Astrocyte (in vitro differentiated cells and primary cell): ENCODE measurements around the gene TIPIN.

Experiments used
- CTCF ChIP-seq: IDR thresholded peaks from 2 replicates; pipeline ENCODE4 v1.5.1; 2011; ENCODE audit warnings: low read depth, mild to moderate bottlenecking, inconsistent platforms, low read length, moderate library complexity; ENCODE audit not compliant: insufficient read depth
- EZH2 ChIP-seq: IDR thresholded peaks from 2 replicates; pipeline ENCODE4 v1.6.1; 2012; ENCODE audit warnings: mild to moderate bottlenecking, low read length, inconsistent platforms; ENCODE audit not compliant: insufficient read depth

GRCh38 chr15:66312144-66312543 lies 44.3 kb downstream of the TIPIN start:
- TF ChIP-seq CTCF (no peak), EZH2 (no peak)
